PC-9 (cell line): Measurements from ENCODE around the gene KRTAP10-12.

Source experiments
- EZH2 ChIP-seq: fragments of 200-600 bp; sonication (generic); IDR thresholded peaks from 2 replicates; pipeline ENCODE4 v1.8.0; 2017; ENCODE audit warnings: antibody characterized with exemption, low read depth
- TF ChIP-seq, protein P1 (sequence below): fragments of 200-600 bp; sonication (generic); conservative IDR thresholded peaks from 2 replicates; pipeline ENCODE4 v1.6.1; 2017; ENCODE audit warnings: mixed run types, antibody characterized with exemption, mild to moderate bottlenecking, moderate library complexity

- TF ChIP-seq, protein P1, sequence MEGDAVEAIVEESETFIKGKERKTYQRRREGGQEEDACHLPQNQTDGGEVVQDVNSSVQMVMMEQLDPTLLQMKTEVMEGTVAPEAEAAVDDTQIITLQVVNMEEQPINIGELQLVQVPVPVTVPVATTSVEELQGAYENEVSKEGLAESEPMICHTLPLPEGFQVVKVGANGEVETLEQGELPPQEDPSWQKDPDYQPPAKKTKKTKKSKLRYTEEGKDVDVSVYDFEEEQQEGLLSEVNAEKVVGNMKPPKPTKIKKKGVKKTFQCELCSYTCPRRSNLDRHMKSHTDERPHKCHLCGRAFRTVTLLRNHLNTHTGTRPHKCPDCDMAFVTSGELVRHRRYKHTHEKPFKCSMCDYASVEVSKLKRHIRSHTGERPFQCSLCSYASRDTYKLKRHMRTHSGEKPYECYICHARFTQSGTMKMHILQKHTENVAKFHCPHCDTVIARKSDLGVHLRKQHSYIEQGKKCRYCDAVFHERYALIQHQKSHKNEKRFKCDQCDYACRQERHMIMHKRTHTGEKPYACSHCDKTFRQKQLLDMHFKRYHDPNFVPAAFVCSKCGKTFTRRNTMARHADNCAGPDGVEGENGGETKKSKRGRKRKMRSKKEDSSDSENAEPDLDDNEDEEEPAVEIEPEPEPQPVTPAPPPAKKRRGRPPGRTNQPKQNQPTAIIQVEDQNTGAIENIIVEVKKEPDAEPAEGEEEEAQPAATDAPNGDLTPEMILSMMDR = no peak
- TF ChIP-seq EZH2 = no peak
Measured at GRCh38 chr21:44728716-44729115, 31.7 kb downstream of the KRTAP10-12 start.
